Fibroblast of the aortic adventitia (primary cell): ENCODE data around the gene CAST. TPM values are rescaled to one million over a fixed set of nuclear protein-coding genes. Genes with fewer than 3 reads are reported as not detected.
A peak's percentile ranks its signal among the peaks of the same experiment; 100 is the strongest.
"Not testable (repeated sequence)": the region's sequence is repeated elsewhere in the genome, so short reads cannot be mapped to it uniquely, and the experiment has no call there.

Source experiments
- DNase-seq: peaks from one replicate; pipeline ENCODE4 v3.0.0-alpha.2; 2010; ENCODE audit warnings: low read depth
- H3K4me3 ChIP-seq: 2 replicates; pipeline ENCODE4 v1.5.1; 2011; ENCODE audit warnings: low read depth, mild to moderate bottlenecking, control low read depth, low read length, moderate library complexity
- CTCF ChIP-seq: IDR thresholded peaks from 2 replicates; pipeline ENCODE4 v1.5.1; 2011; ENCODE audit warnings: mild to moderate bottlenecking, low read length, control low read depth, inconsistent platforms; ENCODE audit not compliant: insufficient read depth
- total RNA-seq: library from RNA; depleted of rRNA; stranded (reverse); fragments of >200 nt; gene quantifications from 2 replicates; pipeline ENCODE4 v1.2.3, GENCODE V29; 2012; ENCODE audit warnings: low replicate concordance

The CAST gene
- total RNA-seq, 1 donor = 398 TPM

GRCh38 chr5:96788112-96788749, 126.1 kb downstream of the CAST start:
- DNase-seq = no peak
- TF ChIP-seq CTCF = no peak
- H3K4me3 ChIP-seq = no peak overlapping the region

- no peak for TF ChIP-seq CTCF
Measured at GRCh38 chr5:96789794-96790330, 127.7 kb downstream of the CAST start.

GRCh38 chr5:96790961-96791504, 128.9 kb downstream of the CAST start:
- DNase-seq = peak; percentile 62
- no peak for TF ChIP-seq CTCF
- H3K4me3 ChIP-seq = no peak overlapping the region

More at GRCh38 chr5:96789794-96790330, 127.7 kb downstream of the CAST start:
- DNase-seq = peak; percentile 27
- H3K4me3 ChIP-seq = no peak overlapping the region

- H3K4me3 ChIP-seq = no peak overlapping the region
- no peak for TF ChIP-seq CTCF
- DNase-seq = no peak
Measured at GRCh38 chr5:96794757-96795156, 132.6 kb downstream of the CAST start.

GRCh38 chr5:96795626-96796025, 133.4 kb downstream of the CAST start:
- H3K4me3 ChIP-seq = no peak overlapping the region
- DNase-seq = no peak
- no peak for TF ChIP-seq CTCF

GRCh38 chr5:96796434-96796833, 134.3 kb downstream of the CAST start:
- TF ChIP-seq CTCF = no peak
- DNase-seq = no peak

GRCh38 chr5:96801718-96802117, 139.5 kb downstream of the CAST start:
- H3K4me3 ChIP-seq = not testable (repeated sequence)

More at GRCh38 chr5:96796434-96796833, 134.3 kb downstream of the CAST start:
- H3K4me3 ChIP-seq = no peak overlapping the region

More at GRCh38 chr5:96801718-96802117, 139.5 kb downstream of the CAST start:
- DNase-seq = not testable (repeated sequence)
